ENCODE measurements around the gene PIK3C2B.

DNA sequence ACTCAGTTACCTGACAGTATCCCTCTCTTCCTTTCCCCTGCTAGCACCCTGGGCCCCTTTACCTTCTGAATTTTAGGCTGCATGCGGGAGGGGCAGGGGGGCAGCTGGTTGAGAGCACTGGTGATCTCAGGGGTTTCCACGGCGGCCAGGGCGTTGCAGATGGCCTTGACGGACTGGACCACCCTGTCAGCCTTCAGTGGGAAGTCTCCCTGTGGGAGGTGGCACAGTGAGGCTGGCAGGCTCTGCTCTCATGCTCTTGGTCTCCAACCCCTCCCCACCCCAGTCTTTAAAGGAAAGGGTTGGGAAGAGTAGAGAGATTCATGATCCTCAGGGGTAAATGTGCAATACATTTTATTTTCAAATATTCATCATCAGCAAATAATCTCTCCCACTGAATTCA, 36.9 kb downstream of the PIK3C2B start:
- TF ChIP-seq, protein P1, sequence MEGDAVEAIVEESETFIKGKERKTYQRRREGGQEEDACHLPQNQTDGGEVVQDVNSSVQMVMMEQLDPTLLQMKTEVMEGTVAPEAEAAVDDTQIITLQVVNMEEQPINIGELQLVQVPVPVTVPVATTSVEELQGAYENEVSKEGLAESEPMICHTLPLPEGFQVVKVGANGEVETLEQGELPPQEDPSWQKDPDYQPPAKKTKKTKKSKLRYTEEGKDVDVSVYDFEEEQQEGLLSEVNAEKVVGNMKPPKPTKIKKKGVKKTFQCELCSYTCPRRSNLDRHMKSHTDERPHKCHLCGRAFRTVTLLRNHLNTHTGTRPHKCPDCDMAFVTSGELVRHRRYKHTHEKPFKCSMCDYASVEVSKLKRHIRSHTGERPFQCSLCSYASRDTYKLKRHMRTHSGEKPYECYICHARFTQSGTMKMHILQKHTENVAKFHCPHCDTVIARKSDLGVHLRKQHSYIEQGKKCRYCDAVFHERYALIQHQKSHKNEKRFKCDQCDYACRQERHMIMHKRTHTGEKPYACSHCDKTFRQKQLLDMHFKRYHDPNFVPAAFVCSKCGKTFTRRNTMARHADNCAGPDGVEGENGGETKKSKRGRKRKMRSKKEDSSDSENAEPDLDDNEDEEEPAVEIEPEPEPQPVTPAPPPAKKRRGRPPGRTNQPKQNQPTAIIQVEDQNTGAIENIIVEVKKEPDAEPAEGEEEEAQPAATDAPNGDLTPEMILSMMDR (IDR thresholded peaks at IDR 0.05): no peak
- TF ChIP-seq POLR2A (IDR thresholded peaks at IDR 0.05): no peak
